Spleen (tissue), 11 donors: ENCODE data around the gene TMEM14A. TPM values are rescaled to one million over a fixed set of nuclear protein-coding genes. Genes with fewer than 3 reads are reported as not detected.
"Not testable (repeated sequence)": the region's sequence is repeated elsewhere in the genome, so short reads cannot be mapped to it uniquely, and the experiment has no call there.

Experiments
- DNase-seq: peaks from one replicate; pipeline ENCODE4 v3.0.0-alpha.2; 2020
- H3K27ac ChIP-seq, 8 donors: fragments of 200-600 bp; sonication (generic) in 7 of 8; 1 replicate in 4 of 8; 2 replicates in 4 of 8; pipeline versions ENCODE4 v1.5.0 to v1.8.0; 2016 to 2021; ENCODE audit warnings: inconsistent platforms in 4 of 8, mild to moderate bottlenecking in 4 of 8, moderate library complexity in 1 of 8
- H3K27me3 ChIP-seq, 7 donors: fragments of 200-600 bp; sonication (generic) in 6 of 7; replicated peaks in 1 of 7; 1 replicate in 4 of 7; 2 replicates in 3 of 7; pipeline versions ENCODE4 v1.5.0 to v1.8.0; 2016 to 2021; ENCODE audit warnings: inconsistent platforms in 3 of 7, mild to moderate bottlenecking in 1 of 7
- H3K36me3 ChIP-seq, 6 donors: fragments of 200-600 bp; sonication (generic) in 5 of 6; 1 replicate in 4 of 6; 2 replicates in 2 of 6; pipeline versions ENCODE4 v1.5.0 to v1.8.0; 2016 to 2021; ENCODE audit warnings: inconsistent platforms in 2 of 6
- H3K4me1 ChIP-seq, 6 donors: fragments of 200-600 bp; sonication (generic) in 5 of 6; 1 replicate in 3 of 6; 2 replicates in 3 of 6; pipeline versions ENCODE4 v1.5.0 to v1.8.0; 2016 to 2021; ENCODE audit warnings: inconsistent platforms in 3 of 6
- H3K4me3 ChIP-seq, 8 donors: fragments of 200-600 bp; sonication (generic) in 7 of 8; 1 replicate in 4 of 8; 2 replicates in 4 of 8; pipeline versions ENCODE4 v1.5.0 to v1.8.0; 2016 to 2021; ENCODE audit warnings: inconsistent platforms in 4 of 8, mild to moderate bottlenecking in 4 of 8, moderate library complexity in 2 of 8
- H3K9me3 ChIP-seq, 8 donors: fragments of 200-600 bp; sonication (generic) in 7 of 8; 1 replicate in 4 of 8; 2 replicates in 4 of 8; pipeline versions ENCODE4 v1.5.0 to v1.8.0; 2016 to 2021; ENCODE audit warnings: inconsistent platforms in 4 of 8
- POLR2A ChIP-seq, 3 donors: fragments of 450-650 bp; IDR thresholded peaks; one replicate each; pipeline ENCODE4 v1.5.1; 2017; ENCODE audit warnings: antibody characterized with exemption in 3 of 3, mild to moderate bottlenecking in 1 of 3
- POLR2AphosphoS5 ChIP-seq, 3 donors: sonication (generic); formaldehyde crosslinking; IDR thresholded peaks; one replicate each; pipeline ENCODE4 v1.5.1; 2017; ENCODE audit warnings: antibody characterized with exemption in 3 of 3
- WGBS, 5 donors: extraction: QIAGEN DNeasy Blood & Tissue Kit in 3 of 5; methylation state at CpG; one replicate each; pipeline versions ENCODE4 v1.1.5 to v1.1.7; 2013 to 2018; 5-methylcytosine and 5-hydroxymethylcytosine counted together
- intact Hi-C: fragments of 100-400 bp; cut with DNase I; formaldehyde crosslinking; loops from one replicate; pipeline ENCODE4 v1.15.0; 2023; ENCODE audit warnings: low total_unique reads
- polyA plus RNA-seq, 3 donors: library from polyadenylated mRNA; stranded (reverse); fragments of 200-250 nt; gene quantifications; one replicate each; pipeline ENCODE4 v1.2.1, GENCODE V29; 2013
- total RNA-seq, 7 donors: library from RNA; depleted of rRNA in 3 of 7; stranded (reverse); fragments of >200 nt in 3 of 7; fragmentation: NEBNext Ultra II Directional in 4 of 7; extraction: Animal tissue kit (Norgen Biotek cat#: 25700) in 4 of 7; gene quantifications; one replicate each; pipeline versions ENCODE4 v1.1.0 to v1.2.1, GENCODE V29; 2016 to 2021
- TF ChIP-seq, protein P1 (sequence below), 11 experiments: fragments of 200-600 bp in 7 of 11; fragments of 450-650 bp in 4 of 11; sonication (generic) in 4 of 11; IDR thresholded peaks in 8 of 11; conservative IDR thresholded peaks in 3 of 11; 1 replicate in 7 of 11; 2 replicates in 4 of 11; pipeline versions ENCODE4 v1.4.0 to v1.8.0; 2016 to 2021; ENCODE audit warnings: antibody characterized with exemption in 11 of 11, inconsistent platforms in 4 of 11, mild to moderate bottlenecking in 1 of 11
- donor health status: healthy with polysubstance abuse.
- donor health status: DM: no; HTN: no; CAD: no; lungs with moderate emphysema.
- donor health status: DM: no; HTN: no; CAD: no.
- donor health status: Bipolar disorder and iron deficiency.
- donor health status: healthy.
- donor health status: DM: no; HTN: no; CAD: no.
- donor health status: DM: yes; HTN: yes; CAD: no.

Gene TMEM14A
- total and polyA plus RNA-seq, 10 donors: 7.5 to 20.3 (median 12.1) TPM

DNA sequence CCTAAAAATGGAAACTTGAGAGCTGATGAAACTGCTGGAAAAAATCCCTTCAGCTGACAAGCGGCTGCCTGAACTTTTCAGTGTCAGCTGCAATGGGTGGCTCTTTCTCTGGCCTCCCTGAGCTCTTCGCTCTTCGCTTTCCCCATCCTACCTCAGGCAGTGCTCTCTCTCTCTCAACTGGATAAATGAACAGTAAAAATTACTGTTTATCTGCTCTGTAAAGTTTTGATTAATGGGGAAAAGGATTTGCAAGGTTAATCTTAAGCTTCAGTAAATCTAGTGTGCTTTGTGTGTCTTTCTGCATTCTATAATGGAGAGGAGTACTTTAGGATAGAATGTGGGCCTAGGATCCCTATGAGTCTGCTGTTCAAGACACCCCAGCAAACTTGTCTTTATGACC is 35.1 kb downstream of the TMEM14A start:
- no peak overlapping the region for H3K27ac ChIP-seq
- H3K27me3 ChIP-seq: peaks cover 0 to 6% (median 0%) of the 10 kb centered on the region in 7 donors
- 92 to 97% (median 96%) methylated on average over 3 of the region's 3 CpGs for WGBS, 5 donors
- peaks cover 0 to 17% (median 14%) of the 10 kb centered on the region in 8 donors for H3K9me3 ChIP-seq
- TF ChIP-seq POLR2A (IDR thresholded peaks at IDR 0.05): no peak
- TF ChIP-seq POLR2AphosphoS5 (IDR thresholded peaks at IDR 0.05): no peak
- TF ChIP-seq, protein P1, sequence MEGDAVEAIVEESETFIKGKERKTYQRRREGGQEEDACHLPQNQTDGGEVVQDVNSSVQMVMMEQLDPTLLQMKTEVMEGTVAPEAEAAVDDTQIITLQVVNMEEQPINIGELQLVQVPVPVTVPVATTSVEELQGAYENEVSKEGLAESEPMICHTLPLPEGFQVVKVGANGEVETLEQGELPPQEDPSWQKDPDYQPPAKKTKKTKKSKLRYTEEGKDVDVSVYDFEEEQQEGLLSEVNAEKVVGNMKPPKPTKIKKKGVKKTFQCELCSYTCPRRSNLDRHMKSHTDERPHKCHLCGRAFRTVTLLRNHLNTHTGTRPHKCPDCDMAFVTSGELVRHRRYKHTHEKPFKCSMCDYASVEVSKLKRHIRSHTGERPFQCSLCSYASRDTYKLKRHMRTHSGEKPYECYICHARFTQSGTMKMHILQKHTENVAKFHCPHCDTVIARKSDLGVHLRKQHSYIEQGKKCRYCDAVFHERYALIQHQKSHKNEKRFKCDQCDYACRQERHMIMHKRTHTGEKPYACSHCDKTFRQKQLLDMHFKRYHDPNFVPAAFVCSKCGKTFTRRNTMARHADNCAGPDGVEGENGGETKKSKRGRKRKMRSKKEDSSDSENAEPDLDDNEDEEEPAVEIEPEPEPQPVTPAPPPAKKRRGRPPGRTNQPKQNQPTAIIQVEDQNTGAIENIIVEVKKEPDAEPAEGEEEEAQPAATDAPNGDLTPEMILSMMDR (IDR thresholded peaks at IDR 0.05 in 8 of 11, conservative IDR thresholded peaks at IDR 0.05 in 3 of 11): no peak
- H3K36me3 ChIP-seq: no peaks in the 10 kb centered on the region
- intact Hi-C loops: no loop called here
- no peaks in the 10 kb centered on the region for H3K4me1 ChIP-seq
- no peak overlapping the region for H3K4me3 ChIP-seq
- no peak for DNase-seq

DNA sequence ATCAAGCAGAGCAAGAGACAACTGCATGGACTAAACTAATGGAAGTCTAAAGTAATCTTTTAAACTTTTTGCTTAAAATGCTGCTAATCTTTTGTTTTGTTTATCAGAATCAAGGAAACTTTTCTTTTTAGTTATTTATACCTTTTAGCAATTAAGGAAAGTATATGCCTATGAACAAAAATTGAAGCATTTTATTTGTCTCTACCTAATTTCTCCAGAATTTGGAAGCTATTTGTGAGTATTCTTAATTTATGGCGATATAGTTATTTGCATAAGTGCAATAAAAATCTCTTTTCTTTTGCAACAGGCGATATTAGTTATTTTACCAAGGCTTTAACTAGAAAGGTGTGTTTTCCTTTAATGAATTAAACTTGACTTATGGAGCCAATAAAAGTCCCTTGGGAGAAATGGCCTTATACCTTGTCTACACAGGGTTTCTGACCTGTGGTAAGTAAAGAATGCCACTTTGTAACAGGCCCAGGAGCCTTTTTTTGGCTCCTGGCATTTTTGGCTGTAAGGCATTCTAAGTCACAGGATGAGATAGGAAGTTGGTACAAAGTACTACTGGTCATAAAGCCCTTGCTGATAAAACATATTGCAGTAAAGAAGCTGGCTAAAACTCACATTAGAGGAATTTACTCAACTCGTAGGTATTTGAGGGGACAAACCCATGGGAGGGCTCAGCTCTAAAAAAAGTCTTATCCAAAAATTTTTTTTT is 37.2 kb downstream of the TMEM14A start:
- peaks cover 0 to 17% (median 14%) of the 10 kb centered on the region in 8 donors for H3K9me3 ChIP-seq
- no peaks in the 10 kb centered on the region for H3K36me3 ChIP-seq
- intact Hi-C loops: no loop called here
- H3K4me3 ChIP-seq: no peak overlapping the region
- H3K4me1 ChIP-seq: no peaks in the 10 kb centered on the region
- no peak for DNase-seq
- no peak for TF ChIP-seq POLR2A (IDR thresholded peaks at IDR 0.05)
- no peak for TF ChIP-seq POLR2AphosphoS5 (IDR thresholded peaks at IDR 0.05)
- TF ChIP-seq, protein P1 (IDR thresholded peaks at IDR 0.05 in 8 of 11, conservative IDR thresholded peaks at IDR 0.05 in 3 of 11): no peak
- H3K27me3 ChIP-seq: no peaks in the 10 kb centered on the region
- 73 to 90% (median 87%) methylated on average over 3 of the region's 3 CpGs for WGBS, 5 donors
- no peak overlapping the region for H3K27ac ChIP-seq

DNA sequence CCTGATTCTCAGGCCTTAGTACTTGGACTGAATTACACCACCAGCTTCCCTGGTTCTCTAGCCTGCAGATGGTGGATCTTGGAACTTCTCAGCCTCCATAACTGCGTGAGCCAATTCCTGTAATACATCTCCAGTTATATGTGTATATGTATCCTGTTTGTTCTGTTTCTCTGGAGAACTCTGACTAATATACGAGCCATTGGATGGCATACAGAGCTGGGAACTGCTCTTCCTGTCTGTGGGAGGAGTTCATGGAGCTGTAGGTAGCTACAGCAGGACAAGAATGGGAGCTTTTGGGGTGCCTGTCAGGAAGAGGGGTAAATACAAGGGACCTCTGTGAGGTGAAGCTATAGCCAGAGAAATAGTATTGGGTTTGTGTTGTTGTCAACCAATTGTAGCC is 41.2 kb downstream of the TMEM14A start:
- Histone ChIP-seq H3K36me3 (no peaks in the 10 kb centered on the region), H3K4me3 (no peak overlapping the region), H3K27ac (no peak overlapping the region), H3K4me1 (no peaks in the 10 kb centered on the region), H3K9me3 (peaks cover 0 to 16% (median 14%) of the 10 kb centered on the region in 8 donors), H3K27me3 (no peaks in the 10 kb centered on the region)
- intact Hi-C loops: no loop called here
- no peak for DNase-seq
- 81 to 95% (median 85%) methylated on average over 2 of the region's 2 CpGs for WGBS, 5 donors
- TF ChIP-seq POLR2A (IDR thresholded peaks at IDR 0.05): no peak
- TF ChIP-seq POLR2AphosphoS5 (IDR thresholded peaks at IDR 0.05): no peak
- TF ChIP-seq, protein P1 (IDR thresholded peaks at IDR 0.05 in 8 of 11, conservative IDR thresholded peaks at IDR 0.05 in 3 of 11): no peak

DNA sequence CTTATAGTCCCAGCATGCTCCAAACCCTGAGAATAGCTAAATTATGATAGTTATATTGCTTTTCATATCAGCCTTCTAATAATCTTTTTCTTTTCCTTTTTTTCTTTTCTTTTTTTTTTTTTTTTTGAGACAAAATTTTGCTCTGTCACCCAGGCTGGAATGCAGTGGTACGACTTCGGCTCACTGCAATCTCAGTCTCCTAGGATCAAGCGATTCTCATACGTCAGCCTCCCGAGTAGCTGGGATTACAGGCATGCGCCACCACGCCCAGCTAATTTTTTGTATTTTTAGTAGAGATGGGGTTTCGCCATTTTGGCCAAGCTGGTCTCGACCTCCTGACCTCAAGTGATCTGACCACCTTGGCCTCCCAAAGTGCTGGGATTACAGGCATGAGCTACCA is 43.8 kb downstream of the TMEM14A start:
- H3K27me3 ChIP-seq, intact Hi-C loops, H3K36me3 ChIP-seq, H3K4me1 ChIP-seq, DNase-seq, H3K4me3 ChIP-seq, H3K9me3 ChIP-seq, H3K27ac ChIP-seq: not testable (repeated sequence)
- WGBS, 5 donors: 87 to 95% (median 93%) methylated on average over 9 of the region's 9 CpGs
